Measurements from ENCODE around the gene GNL1. TPM values are rescaled to one million over a fixed set of nuclear protein-coding genes. Genes with fewer than 3 reads are reported as not detected.

The GNL1 gene
- total and polyA plus RNA-seq, 9 of the 15 experiments (the other 6 are each of a cell fraction or from before 2014, with no cell fraction given): 0.73 to 112 (median 58.0) TPM

GRCh38 chr6:30556066-30556905, at the start of gene GNL1 (continued):
- TF ChIP-seq XRCC5 (IDR thresholded peaks at IDR 0.05; ENCODE audit: low read depth, low read length) (0 out of 2 replicates have a peak, but pooled peaks have one; percentile 79), POLR2H (tag; IDR thresholded peaks at IDR 0.05; ENCODE audit: low read depth) (no peak; the same call in 1 of the 2 replicates), RFX5 (IDR thresholded peaks at IDR 0.05; ENCODE audit: low read depth, low read length) (no peak; the same call in 1 of the 2 replicates), NONO (IDR thresholded peaks at IDR 0.05; ENCODE audit: low read depth in 2 of 2, low read length in 1 of 2) (peak in 1 of 2 experiments; percentile 98; a peak in 2 of 4 replicates), ZEB2 (IDR thresholded peaks at IDR 0.05) (peak; percentile 96), TRIM28 (IDR thresholded peaks at IDR 0.05) (0 out of 2 replicates have a peak, but pooled peaks have one; percentile 15), ZNF282 (CRISPR knock-in tag; IDR thresholded peaks at IDR 0.05) (no peak), ZNF121 (CRISPR knock-in tag; conservative IDR thresholded peaks at IDR 0.05) (no peak), CEBPB (tag; IDR thresholded peaks at IDR 0.05) (peak; percentile 73), ZNF174 (CRISPR knock-in tag; IDR thresholded peaks at IDR 0.05) (no peak), LCOR (CRISPR knock-in tag; IDR thresholded peaks at IDR 0.05) (peak; percentile 67), BMI1 (IDR thresholded peaks at IDR 0.05; ENCODE audit: low read length) (no peak), CCAR2 (IDR thresholded peaks at IDR 0.05; ENCODE audit: low read depth, low read length) (no peak), SMARCA5 (IDR thresholded peaks at IDR 0.05) (peak; percentile 68; the same call in 1 of the 2 replicates), NRF1 (conservative IDR thresholded peaks at IDR 0.05 in 1 of 2, IDR thresholded peaks at IDR 0.05 in 1 of 2) (peak; percentile 2 to 55; a peak in 3 of 4 replicates), SRSF3 (IDR thresholded peaks at IDR 0.05; ENCODE audit: insufficient read depth, low read length) (no peak), ZNF184 (CRISPR knock-in tag; IDR thresholded peaks at IDR 0.05) (no peak), SP2 (IDR thresholded peaks at IDR 0.05; ENCODE audit: extremely low read depth, low read depth, low read length, poor library complexity, severe bottlenecking) (no peak), ZNF699 (CRISPR knock-in tag; IDR thresholded peaks at IDR 0.05; ENCODE audit: insufficient replicate concordance) (no peak), RHOXF2B (CRISPR knock-in tag; conservative IDR thresholded peaks at IDR 0.05) (no peak), POLR2AphosphoS2 (IDR thresholded peaks at IDR 0.05; ENCODE audit: low read length) (peak; percentile 77; the same call in 1 of the 2 replicates), ZNF175 (CRISPR knock-in tag; IDR thresholded peaks at IDR 0.05; ENCODE audit: low read depth) (no peak; the same call in 1 of the 2 replicates), ZNF354B (CRISPR knock-in tag; IDR thresholded peaks at IDR 0.05) (no peak), RUNX1 (IDR thresholded peaks at IDR 0.05; ENCODE audit: low read depth) (0 out of 2 replicates have a peak, but pooled peaks have one; percentile 8), TRIM24 (IDR thresholded peaks at IDR 0.05) (0 out of 4 replicates have a peak, but pooled peaks of 1 of the 2 experiments have one; percentile 35)
- TF ChIP-seq, protein P1, sequence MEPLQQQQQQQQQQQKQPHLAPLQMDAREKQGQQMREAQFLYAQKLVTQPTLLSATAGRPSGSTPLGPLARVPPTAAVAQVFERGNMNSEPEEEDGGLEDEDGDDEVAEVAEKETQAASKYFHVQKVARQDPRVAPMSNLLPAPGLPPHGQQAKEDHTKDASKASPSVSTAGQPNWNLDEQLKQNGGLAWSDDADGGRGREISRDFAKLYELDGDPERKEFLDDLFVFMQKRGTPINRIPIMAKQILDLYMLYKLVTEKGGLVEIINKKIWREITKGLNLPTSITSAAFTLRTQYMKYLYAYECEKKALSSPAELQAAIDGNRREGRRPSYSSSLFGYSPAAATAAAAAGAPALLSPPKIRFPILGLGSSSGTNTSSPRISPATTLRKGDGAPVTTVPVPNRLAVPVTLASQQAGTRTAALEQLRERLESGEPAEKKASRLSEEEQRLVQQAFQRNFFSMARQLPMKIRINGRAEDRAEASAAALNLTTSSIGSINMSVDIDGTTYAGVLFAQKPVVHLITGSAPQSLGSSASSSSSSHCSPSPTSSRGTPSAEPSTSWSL (CRISPR knock-in tag; IDR thresholded peaks at IDR 0.05; ENCODE audit: borderline replicate concordance): no peak
- TF ChIP-seq, protein P2, sequence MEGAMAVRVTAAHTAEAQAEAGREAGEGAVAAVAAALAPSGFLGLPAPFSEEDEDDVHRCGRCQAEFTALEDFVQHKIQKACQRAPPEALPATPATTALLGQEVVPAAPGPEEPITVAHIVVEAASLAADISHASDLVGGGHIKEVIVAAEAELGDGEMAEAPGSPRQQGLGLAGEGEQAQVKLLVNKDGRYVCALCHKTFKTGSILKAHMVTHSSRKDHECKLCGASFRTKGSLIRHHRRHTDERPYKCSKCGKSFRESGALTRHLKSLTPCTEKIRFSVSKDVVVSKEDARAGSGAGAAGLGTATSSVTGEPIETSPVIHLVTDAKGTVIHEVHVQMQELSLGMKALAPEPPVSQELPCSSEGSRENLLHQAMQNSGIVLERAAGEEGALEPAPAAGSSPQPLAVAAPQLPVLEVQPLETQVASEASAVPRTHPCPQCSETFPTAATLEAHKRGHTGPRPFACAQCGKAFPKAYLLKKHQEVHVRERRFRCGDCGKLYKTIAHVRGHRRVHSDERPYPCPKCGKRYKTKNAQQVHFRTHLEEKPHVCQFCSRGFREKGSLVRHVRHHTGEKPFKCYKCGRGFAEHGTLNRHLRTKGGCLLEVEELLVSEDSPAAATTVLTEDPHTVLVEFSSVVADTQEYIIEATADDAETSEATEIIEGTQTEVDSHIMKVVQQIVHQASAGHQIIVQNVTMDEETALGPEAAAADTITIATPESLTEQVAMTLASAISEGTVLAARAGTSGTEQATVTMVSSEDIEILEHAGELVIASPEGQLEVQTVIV (CRISPR knock-in tag; IDR thresholded peaks at IDR 0.05; ENCODE audit: borderline replicate concordance): no peak

Measured in K562 (cell line).